KBM-7 (cell line): ENCODE data around the gene MRPL52.
A peak's percentile ranks its signal among the peaks of the same experiment; 100 is the strongest.
"Not testable (repeated sequence)": the region's sequence is repeated elsewhere in the genome, so short reads cannot be mapped to it uniquely, and the experiment has no call there.

Experiments used
- DNase-seq: peaks from one replicate; pipeline ENCODE4 v3.0.0-alpha.2; 2015
- in situ Hi-C: fragments of 300-500 bp; cut with MboI; formaldehyde crosslinking; loops from 2 replicates; pipeline ENCODE4 v1.14.3; 2020; ENCODE audit warnings: low sequenced_read_pairs, low pct_unique_long_range_greater_than_20kb, mixed read lengths

Gene MRPL52

GRCh38 chr14:22849212-22849819 is 19.6 kb downstream of the MRPL52 start:
- DNase-seq, result no peak
- in situ Hi-C loops, result no loop called here

GRCh38 chr14:22850944-22851764 is 21.5 kb downstream of the MRPL52 start:
- in situ Hi-C loops, result no loop called here
- peak; percentile 60 for DNase-seq

GRCh38 chr14:22852178-22852577 is 22.5 kb downstream of the MRPL52 start:
- in situ Hi-C loops, DNase-seq: not testable (repeated sequence)

- DNase-seq, result no peak
- in situ Hi-C loops, result no loop called here
Observed at GRCh38 chr14:22852599-22852939, 22.9 kb downstream of the MRPL52 start.

- peak; percentile 93 for DNase-seq
- in situ Hi-C loops, result no loop called here
Observed at GRCh38 chr14:22852940-22853767, 23.5 kb downstream of the MRPL52 start.

- DNase-seq, in situ Hi-C loops: not testable (repeated sequence)
Observed at GRCh38 chr14:22854296-22854695, 24.6 kb downstream of the MRPL52 start.

- DNase-seq, result no peak
Observed at GRCh38 chr14:22854963-22855724, 25.5 kb downstream of the MRPL52 start.

GRCh38 chr14:22856428-22856827 is 26.7 kb downstream of the MRPL52 start:
- DNase-seq, result no peak
- in situ Hi-C loops, result no loop called here

More at GRCh38 chr14:22854963-22855724, 25.5 kb downstream of the MRPL52 start:
- in situ Hi-C loops, result no loop called here

- in situ Hi-C loops, result not testable (repeated sequence)
Observed at GRCh38 chr14:22860377-22860776, 30.7 kb downstream of the MRPL52 start.

GRCh38 chr14:22861651-22862050 is 32.0 kb downstream of the MRPL52 start:
- in situ Hi-C loops, result no loop called here
- no peak for DNase-seq

More at GRCh38 chr14:22860377-22860776, 30.7 kb downstream of the MRPL52 start:
- not testable (repeated sequence) for DNase-seq

GRCh38 chr14:22864979-22865378 is 35.3 kb downstream of the MRPL52 start:
- no peak for DNase-seq
- in situ Hi-C loops, result no loop called here

GRCh38 chr14:22865424-22866405 is 36.0 kb downstream of the MRPL52 start:
- in situ Hi-C loops, result no loop called here
- peak; percentile 55 for DNase-seq

GRCh38 chr14:22866874-22867273 is 37.2 kb downstream of the MRPL52 start:
- in situ Hi-C loops, result no loop called here
- no peak for DNase-seq

- DNase-seq, result peak; percentile 70
- in situ Hi-C loops, result no loop called here
Observed at GRCh38 chr14:22870811-22871223, 41.1 kb downstream of the MRPL52 start.

GRCh38 chr14:22871224-22872032 is 41.7 kb downstream of the MRPL52 start, which contains the start of gene LRP10:
Gene LRP10, plus strand, starts transcription at chr14:22871740. Its CDS starts 564 bp downstream, at chr14:22872304.
- peak; percentile 94 for DNase-seq

GRCh38 chr14:22872033-22872832 is 42.5 kb downstream of the MRPL52 start:
- in situ Hi-C loops, result no loop called here
- DNase-seq, result peak; percentile 83

More at GRCh38 chr14:22871224-22872032, 41.7 kb downstream of the MRPL52 start, which contains the start of gene LRP10:
- in situ Hi-C loops, result no loop called here
